GM10266 (cell line): ENCODE results near the gene CAMKK1.

Experiments
- DNase-seq: peaks from one replicate; pipeline ENCODE4 v3.0.0; 2012; ENCODE audit errors: extremely low spot score
- CTCF ChIP-seq: IDR thresholded peaks from 2 replicates; pipeline ENCODE4 v1.5.1; 2012; ENCODE audit warnings: mild to moderate bottlenecking, low read depth; ENCODE audit not compliant: control insufficient read depth, insufficient read depth; ENCODE audit errors: missing control alignments

CAMKK1 gene

GRCh38 chr17:3916825-3917224 lies 24.0 kb upstream of the CAMKK1 start:
- DNase-seq: no peak
- TF ChIP-seq CTCF: no peak

- no peak for TF ChIP-seq CTCF
- DNase-seq: no peak
Observed at GRCh38 chr17:3915995-3916696, 23.3 kb upstream of the CAMKK1 start, which contains the start of gene P2RX1. TSS of gene P2RX1 (minus strand) at chr17:3916465. CDS start at chr17:3916225, 240 bp downstream.

GRCh38 chr17:3915581-3915994 lies 22.7 kb upstream of the CAMKK1 start:
- TF ChIP-seq CTCF: no peak
- DNase-seq: no peak

- peak; percentile 71 for DNase-seq
- no peak for TF ChIP-seq CTCF
Observed at GRCh38 chr17:3914312-3914670, 21.4 kb upstream of the CAMKK1 start.

GRCh38 chr17:3913531-3914311 lies 20.9 kb upstream of the CAMKK1 start:
- peak; percentile 88 for DNase-seq
- TF ChIP-seq CTCF: peak; percentile 99

- no peak for TF ChIP-seq CTCF
Observed at GRCh38 chr17:3912827-3913226, 20.0 kb upstream of the CAMKK1 start.

GRCh38 chr17:3911271-3912053 lies 18.6 kb upstream of the CAMKK1 start:
- no peak for TF ChIP-seq CTCF
- peak; percentile 90 for DNase-seq

More at GRCh38 chr17:3912827-3913226, 20.0 kb upstream of the CAMKK1 start:
- no peak for DNase-seq
